Ovary (tissue), 3 donors: ENCODE measurements around the gene NUP54.

Source experiments
- CTCF ChIP-seq, 3 donors: fragments of 450-650 bp in 2 of 3; fragments of 200-600 bp in 1 of 3; IDR thresholded peaks; one replicate each; pipeline versions ENCODE4 v1.5.1 to v1.8.0; 2016 to 2022; ENCODE audit warnings: antibody characterized with exemption in 3 of 3, mild to moderate bottlenecking in 1 of 3
- POLR2A ChIP-seq: fragments of 450-650 bp; IDR thresholded peaks from one replicate; pipeline ENCODE4 v1.6.1; 2017; ENCODE audit warnings: antibody characterized with exemption, mild to moderate bottlenecking, moderate library complexity
- donor health status: DM: no; HTN: no; CAD: no.

- no peak for TF ChIP-seq CTCF (IDR thresholded peaks at IDR 0.05)
- no peak for TF ChIP-seq POLR2A
Observed at GRCh38 chr4:76187152-76187551, 39.0 kb upstream of the NUP54 start.
